Right cardiac atrium (tissue), 5 donors: ENCODE data around the gene TRNAU1AP. TPM values are rescaled to one million over a fixed set of nuclear protein-coding genes. Genes with fewer than 3 reads are reported as not detected.

Experiments
- polyA plus RNA-seq: library from polyadenylated mRNA; stranded (reverse); fragments of 200-250 nt; gene quantifications from one replicate; pipeline ENCODE4 v1.2.3, GENCODE V29; 2013
- total RNA-seq, 4 donors: library from RNA; stranded (reverse); fragmentation: NEBNext Ultra II Directional; extraction: Animal tissue kit (Norgen Biotek cat#: 25700); gene quantifications; one replicate each; pipeline ENCODE4 v1.2.1, GENCODE V29; 2021
- donor health status: healthy with polysubstance abuse.
- donor health status: DM: no; HTN: yes; CAD: no.
- donor health status: DM: no; HTN: no; CAD: no.
- donor health status: DM: no; HTN: yes; CAD: no; lungs with severe emphysema.
- donor health status: DM: yes; HTN: yes; CAD: no.

Gene TRNAU1AP
- total and polyA plus RNA-seq, 5 donors, result 13.4 to 19.0 (median 17.0) TPM

Other genes with a start within 250 kb of the TRNAU1AP start
- gene MED18, start 224.0 kb upstream of the TRNAU1AP start, total RNA-seq, result 10 to 100 TPM in 3 of 4 donors, 1 to 10 TPM in 1; 8.1 to 12.5 (median 11.2) TPM
- 11.9 TPM for gene MED18, start 224.0 kb upstream of the TRNAU1AP start, polyA plus RNA-seq
- 10 to 100 TPM; 18.6 to 27.4 (median 22.4) TPM for gene PHACTR4, start 183.3 kb upstream of the TRNAU1AP start, total RNA-seq
- gene PHACTR4, start 183.3 kb upstream of the TRNAU1AP start, polyA plus RNA-seq, result 15.9 TPM
- 1 to 10 TPM; 4.4 to 8.3 (median 6.7) TPM for gene RCC1, start 47.0 kb upstream of the TRNAU1AP start, total RNA-seq
- 4.1 TPM for gene RCC1, start 47.0 kb upstream of the TRNAU1AP start, polyA plus RNA-seq
- 1 to 10 TPM; 1.3 to 1.8 (median 1.4) TPM for gene RAB42, start 39.2 kb downstream of the TRNAU1AP start, total RNA-seq
- gene RAB42, start 39.2 kb downstream of the TRNAU1AP start, polyA plus RNA-seq, result 0.59 TPM
- gene TAF12, start 90.0 kb downstream of the TRNAU1AP start, total RNA-seq, result 10 to 100 TPM; 17.2 to 23.7 (median 21.9) TPM
- gene TAF12, start 90.0 kb downstream of the TRNAU1AP start, polyA plus RNA-seq, result 34.0 TPM
- not detected for gene RNU11, start 95.5 kb downstream of the TRNAU1AP start, total RNA-seq
- gene RNU11, start 95.5 kb downstream of the TRNAU1AP start, polyA plus RNA-seq, result not detected
- gene GMEB1, start 115.7 kb downstream of the TRNAU1AP start, total RNA-seq, result 1 to 10 TPM; 6.9 to 7.7 (median 7.3) TPM
- 2.9 TPM for gene GMEB1, start 115.7 kb downstream of the TRNAU1AP start, polyA plus RNA-seq
- 10 to 100 TPM; 34.0 to 43.3 (median 36.1) TPM for gene YTHDF2, start 183.9 kb downstream of the TRNAU1AP start, total RNA-seq
- gene YTHDF2, start 183.9 kb downstream of the TRNAU1AP start, polyA plus RNA-seq, result 27.2 TPM